GM08714 (cell line): ENCODE measurements around the gene KCNN1.
"Not testable (repeated sequence)": the region's sequence is repeated elsewhere in the genome, so short reads cannot be mapped to it uniquely, and the experiment has no call there.

Source experiments
- H3K4me3 ChIP-seq: fragments of 200-500 bp; sonication (Bioruptor generic); 2 replicates; pipeline ENCODE4 v1.5.1; 2014; ENCODE audit warnings: mild to moderate bottlenecking, low read length, inconsistent platforms
- ZNF274 ChIP-seq: IDR thresholded peaks from 2 replicates; pipeline ENCODE4 v1.6.1; 2012; ENCODE audit warnings: mild to moderate bottlenecking, low read depth, low read length

The KCNN1 gene

DNA sequence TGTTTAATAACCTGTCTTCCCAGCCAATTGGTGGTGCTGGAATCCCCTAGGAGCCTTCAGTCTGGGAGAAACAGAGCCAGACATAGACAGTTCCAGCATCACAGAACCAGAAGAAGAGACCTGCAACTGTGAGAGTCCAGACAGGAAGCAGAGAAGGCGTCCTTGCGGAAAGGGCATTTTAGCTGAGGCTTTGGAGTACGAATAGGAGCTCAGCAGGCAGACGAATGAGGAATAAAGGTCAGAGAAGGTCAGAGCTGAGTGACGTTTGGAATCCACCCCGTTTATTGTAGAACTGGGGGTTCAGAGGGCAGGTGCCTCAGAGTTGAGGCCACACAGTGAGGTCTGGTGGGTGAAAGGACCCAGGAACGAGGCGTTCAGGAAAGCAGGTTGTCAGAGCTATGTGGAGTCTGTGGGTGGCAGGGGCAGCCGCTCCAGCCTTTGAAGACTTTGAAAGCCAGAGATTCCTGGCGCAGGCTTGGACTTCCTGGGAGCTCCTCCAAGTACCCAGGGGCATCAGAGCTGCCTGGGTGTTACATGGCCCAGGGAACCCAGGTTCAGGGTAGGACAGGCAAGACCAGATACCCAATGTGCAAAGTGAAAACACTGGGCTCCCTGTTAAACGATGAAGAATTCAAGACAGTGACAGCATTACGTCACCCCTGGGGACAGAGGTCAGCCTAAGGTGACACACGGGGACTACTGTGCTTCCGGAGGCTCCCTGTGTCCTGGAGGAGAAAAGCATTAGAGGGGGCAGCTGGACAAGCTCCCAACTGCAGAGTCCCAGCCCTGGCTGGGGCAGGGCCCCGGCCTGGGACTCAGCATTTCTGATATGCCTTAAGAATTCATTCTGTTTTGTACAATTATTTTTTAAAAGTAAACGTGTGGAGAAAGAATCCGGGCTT, 46.6 kb downstream of the KCNN1 start:
- no peak for TF ChIP-seq ZNF274

DNA sequence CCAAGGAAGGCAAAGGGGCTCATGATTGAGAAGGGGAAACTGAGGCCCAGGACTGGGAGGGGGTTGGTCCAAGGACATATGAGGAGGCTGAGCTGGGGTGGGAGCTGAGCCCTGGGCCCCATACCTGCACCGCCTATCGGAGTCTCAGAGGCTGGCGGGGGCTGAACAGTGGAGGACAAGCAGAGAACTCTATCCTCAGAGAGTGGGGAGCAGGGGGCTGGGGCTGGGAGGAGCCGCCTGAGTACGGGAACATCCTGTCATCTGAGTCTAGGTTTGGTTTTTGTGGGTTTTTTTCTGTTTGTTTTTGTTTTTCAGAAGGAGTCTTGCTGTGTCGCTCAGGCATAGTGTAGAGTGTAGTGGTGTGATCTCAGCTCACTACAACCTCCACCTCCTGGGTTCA, 47.3 kb downstream of the KCNN1 start:
- H3K4me3 ChIP-seq: no peak overlapping the region
- no peak for TF ChIP-seq ZNF274

More for the DNA sequence above, 46.6 kb downstream of the KCNN1 start:
- H3K4me3 ChIP-seq: no peak overlapping the region

DNA sequence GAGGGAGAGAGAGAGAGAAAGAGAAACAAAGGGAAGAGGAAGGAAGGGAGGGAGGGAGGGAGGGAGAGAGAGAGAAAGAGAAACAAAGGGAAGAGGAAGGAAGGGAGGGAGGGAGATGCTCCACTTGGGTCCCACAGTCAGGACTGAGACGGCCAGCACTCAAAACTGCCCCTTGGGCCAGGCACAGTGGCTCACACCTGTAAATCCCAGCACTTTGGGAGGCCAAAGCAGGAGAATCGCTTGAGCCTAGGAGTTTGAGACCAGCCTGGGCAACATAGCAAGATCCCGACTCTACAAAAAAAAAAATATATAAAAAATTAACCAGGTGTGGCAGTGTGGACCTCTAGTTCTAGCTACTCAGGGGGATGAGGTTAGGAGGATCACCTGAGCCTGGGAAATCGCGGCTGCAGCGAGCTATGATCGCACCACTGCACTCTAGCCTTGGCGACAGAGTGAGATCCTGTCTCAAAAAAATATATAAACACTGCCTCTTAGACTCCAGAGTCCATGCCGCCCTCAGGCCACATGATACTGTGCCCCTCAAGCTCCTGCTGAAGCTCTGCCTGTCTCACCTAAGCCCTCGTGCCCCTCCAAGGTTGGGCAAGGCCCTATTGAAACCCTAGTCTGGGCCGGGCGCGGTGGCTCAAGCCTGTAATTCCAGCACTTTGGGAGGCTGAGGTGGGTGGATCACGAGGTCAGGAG, 49.5 kb downstream of the KCNN1 start:
- no peak for TF ChIP-seq ZNF274
- no peak overlapping the region for H3K4me3 ChIP-seq

DNA sequence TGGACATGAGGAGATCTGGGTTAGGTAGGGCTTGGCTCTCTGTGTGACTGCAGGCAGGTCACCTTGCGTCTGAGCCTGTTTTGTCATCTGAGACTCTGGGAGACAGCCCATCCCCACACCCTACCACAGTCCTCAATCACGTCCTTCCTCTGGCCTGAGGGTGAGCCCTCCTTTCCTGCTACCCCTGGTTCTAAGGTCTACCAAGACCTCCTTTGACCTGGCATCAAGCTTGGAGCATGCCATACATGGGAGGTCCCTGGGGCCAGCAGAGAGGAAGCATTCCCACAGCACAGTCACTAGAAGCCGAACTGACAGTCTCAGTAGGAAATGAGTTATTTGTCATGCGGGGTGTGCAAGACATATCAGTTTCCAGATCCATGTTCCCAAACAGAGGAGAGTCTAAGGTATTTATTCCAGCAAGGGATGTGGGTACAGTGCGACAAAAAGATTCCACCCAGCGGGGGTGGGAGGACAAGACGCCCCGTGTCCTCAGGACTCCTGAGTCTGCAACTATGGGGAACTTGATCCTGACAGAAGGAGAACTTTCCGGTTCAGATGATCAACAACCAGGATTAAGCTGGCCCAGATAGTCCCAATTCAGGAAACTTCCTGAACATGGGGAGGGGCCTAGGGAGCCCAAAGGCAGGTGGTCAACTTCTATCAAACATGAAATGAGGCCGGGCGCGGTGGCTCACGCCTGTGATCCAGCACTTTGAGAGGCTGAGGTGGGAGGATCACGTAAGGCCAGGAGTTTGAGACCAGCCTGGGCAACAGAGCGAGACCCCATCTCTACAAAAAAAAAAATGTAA, 50.6 kb downstream of the KCNN1 start:
- TF ChIP-seq ZNF274: no peak
- no peak overlapping the region for H3K4me3 ChIP-seq

DNA sequence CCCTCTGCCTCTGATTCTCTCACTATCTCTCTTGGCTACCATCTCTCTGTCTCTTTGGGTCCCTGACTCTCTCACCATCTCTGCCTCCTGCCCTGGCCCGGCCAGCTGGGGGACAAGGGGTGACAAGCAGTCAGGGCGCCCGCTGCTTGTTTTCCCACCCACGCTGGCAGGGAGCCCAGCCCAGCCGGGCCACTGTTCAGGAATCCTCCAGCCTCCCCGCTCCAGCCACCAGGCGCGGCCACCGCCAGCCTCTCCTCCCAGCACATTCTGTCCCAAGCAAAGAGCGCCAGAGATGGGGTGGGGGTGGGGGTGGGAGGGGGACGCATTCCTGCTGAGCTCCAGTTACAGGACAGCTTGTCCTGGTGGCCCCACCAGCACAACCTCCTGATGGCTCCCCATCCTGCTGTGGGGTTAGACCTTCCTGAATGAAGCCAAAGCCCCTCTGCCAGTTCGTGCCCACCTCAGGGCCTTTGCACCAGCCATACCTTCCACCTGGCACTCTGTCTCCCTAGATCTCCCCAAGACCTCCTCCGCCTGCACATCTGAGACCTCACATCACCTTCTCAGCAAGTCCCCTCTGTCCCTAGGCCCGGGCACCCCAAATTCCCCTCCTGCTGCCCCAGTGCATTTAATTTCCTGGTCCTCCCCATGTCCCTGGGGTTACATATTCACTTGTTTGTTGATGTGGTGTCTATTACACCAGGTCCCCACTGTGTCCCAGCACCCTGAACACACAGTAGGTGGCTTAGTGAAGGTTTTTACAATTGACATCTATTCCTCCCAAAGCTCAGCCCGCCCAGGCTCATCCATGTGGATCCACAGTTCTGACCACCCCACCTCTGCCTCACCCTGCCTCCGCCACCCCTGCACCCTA, 53.5 kb downstream of the KCNN1 start:
- H3K4me3 ChIP-seq: no peak overlapping the region
- no peak for TF ChIP-seq ZNF274

DNA sequence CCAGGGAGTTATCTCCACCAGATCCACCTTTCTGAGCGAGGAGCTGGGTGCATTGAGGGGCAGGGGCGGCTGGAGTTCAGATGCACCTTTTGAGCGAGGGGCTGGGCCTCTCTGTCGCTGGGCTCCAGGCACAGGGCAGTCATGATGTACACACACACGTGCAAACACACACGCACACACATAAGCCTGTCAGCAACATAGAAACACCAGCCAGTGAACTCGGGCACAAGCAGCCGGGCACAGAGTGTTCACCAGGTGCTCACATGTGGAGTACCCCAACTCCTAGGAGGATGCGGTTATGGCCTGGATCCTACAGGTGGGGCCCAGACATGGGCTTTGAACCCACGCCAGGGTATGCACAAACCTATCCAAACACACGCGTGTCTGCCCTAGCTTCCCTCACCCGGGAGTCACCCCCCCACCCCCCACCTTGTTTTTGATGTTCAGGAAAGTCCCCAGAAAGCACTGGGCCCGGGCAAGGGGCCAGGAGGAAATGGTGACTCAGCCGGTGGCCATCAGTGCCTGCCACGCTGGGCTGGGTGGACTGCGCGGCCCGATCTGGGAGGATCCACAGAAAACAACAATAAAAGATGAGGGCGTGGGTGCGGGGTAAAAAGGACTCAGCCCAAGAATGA, 54.3 kb downstream of the KCNN1 start:
- TF ChIP-seq ZNF274: no peak
- H3K4me3 ChIP-seq: peak overlapping the region; percentile 55; the same call in 1 of the 2 replicates

DNA sequence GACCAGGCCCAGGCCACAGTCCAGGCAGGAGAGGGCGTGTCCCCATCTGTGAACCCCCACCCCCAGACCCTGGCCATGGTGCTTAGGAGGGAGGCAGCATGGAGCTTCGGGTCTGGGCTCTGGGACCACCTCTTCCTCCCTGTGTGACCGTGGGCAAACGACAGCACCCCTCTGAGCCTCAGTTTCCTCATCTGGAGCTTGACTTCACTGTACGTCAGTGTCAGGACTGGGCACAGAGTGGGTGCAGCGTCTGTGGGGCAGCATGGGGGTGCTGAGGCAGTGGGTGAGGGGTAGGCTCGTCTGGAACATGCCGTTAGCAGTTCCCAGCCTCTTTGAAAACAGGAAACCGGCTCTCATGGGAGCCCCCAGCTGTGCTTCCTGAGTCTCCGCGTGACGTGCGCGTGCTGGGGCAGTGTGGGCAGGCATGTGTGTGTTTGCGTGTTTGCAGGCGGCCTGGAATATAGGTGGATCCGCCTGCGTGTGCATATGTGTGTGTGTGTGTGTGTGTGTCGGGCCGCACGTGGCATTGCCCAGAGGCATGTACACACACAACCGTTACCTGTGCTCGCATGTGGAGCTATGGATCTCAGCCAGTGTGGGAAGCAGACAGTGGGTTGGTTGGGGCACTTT, 56.8 kb downstream of the KCNN1 start:
- no peak for TF ChIP-seq ZNF274
- H3K4me3 ChIP-seq: peak overlapping the region; percentile 5; the same call in 1 of the 2 replicates

DNA sequence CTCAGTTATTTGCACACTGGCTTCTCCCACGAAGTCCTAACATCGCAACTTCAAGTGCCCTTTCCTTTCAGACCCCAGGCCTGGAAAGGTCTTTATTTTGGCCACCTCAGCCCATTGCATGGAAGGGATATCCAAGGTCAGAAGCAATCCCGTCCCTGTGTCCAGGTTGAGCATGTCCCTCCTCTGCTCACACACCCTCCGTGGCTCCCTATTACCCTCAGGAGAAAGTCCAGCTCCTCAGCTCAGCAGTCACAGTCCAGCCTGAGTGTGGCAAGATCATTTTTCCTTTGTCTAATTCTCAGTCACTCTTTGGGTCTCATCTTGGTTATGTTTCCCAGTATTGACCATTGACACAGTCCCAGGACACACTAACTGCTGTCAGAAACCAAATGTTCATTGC, 60.2 kb downstream of the KCNN1 start:
- H3K4me3 ChIP-seq: no peak overlapping the region
- no peak for TF ChIP-seq ZNF274

DNA sequence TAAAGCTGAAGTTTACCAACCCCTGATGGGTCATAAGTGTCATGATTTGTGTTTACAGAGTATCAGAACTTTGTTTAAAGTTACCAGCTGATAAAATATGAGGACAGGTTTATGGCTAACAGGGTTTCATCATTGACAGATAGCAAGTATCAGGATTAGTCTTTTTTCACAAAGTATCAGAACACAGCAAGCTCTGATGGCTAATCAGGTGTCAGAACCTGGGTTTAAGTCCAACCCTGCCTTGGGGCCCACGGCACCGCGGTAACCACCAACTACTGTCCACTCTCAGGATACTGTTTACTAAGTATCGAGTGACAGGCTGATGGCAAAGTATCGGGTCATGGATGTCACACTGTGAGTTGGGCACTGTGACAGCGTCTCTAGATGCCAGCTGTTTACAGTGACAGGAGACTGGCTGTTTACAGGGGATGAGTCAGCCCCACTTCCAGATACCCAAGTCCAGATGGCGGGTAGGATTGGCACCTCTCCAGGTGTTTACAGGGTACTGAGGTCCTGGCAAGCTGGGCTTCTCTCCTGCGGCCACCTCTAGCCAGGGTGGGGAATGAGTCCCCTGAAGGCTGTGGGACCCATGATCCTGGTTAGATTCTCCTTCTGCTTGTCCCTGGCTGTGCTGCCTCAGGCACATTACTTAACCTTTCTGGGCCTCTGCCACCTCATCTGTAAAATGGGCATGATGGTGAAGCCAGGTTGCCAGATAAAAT, 62.9 kb downstream of the KCNN1 start:
- no peak for TF ChIP-seq ZNF274
- no peak overlapping the region for H3K4me3 ChIP-seq

DNA sequence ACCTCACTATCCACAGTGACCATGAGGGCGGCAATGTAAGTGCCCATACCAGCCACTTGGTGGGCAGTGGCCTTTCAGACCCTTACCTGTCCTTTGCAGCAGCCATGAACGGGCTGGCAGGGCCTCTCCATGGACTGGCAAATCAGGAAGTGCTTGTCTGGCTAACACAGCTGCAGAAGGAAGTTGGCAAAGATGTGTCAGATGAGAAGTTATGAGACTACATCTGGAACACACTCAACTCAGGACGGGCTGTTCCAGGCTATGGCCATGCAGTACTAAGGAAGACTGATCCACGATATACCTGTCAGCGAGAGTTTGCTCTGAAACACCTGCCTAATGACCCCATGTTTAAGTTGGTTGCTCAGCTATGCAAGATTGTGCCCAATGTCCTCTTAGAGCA, 64.5 kb downstream of the KCNN1 start:
- H3K4me3 ChIP-seq: not testable (repeated sequence)

DNA sequence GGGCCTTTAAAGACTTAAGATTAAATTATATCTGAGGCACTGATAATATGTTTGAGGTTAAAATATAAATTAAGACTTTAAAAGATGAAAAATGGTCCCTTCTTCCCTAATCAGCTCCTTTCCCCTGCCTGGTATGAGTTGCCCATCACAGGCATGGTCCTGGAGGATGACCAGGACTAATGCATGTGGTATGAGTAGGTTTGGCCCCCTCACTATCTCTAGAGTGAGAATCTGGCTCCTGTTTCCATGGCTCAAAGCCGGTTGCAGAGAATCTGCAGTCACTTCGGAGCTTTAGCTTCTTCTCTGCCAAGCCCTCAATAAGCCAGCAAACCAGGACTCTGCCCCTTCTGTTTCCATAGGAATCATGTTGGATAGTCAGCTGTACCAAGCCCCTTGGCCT, 65.2 kb downstream of the KCNN1 start:
- not testable (repeated sequence) for H3K4me3 ChIP-seq

DNA sequence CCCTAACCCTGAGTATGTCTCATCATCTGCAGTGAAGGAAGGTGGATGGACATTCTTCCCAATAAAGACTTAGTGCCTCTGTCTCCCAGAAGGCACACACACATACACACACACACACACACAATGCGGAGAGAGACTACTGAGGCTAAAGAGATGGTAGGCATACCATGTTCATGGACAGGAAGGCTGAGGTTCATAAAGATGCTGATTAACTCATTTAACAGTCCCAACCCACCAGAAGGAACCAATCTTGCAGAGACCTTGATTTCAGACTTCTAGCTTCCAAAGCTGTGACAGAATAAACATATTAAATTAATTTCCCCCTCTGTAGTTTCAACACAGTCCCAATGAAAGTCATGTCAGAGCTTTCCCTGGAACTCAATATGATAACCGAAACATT, 74.1 kb downstream of the KCNN1 start:
- no peak for TF ChIP-seq ZNF274
- no peak overlapping the region for H3K4me3 ChIP-seq
